Measurements from ENCODE around the gene S100B.

Gene S100B

GRCh38 chr21:46626536-46626935, 21.7 kb upstream of the S100B start:
- no peak overlapping the region for H3K27ac ChIP-seq (ENCODE audit: low read length)
- H3K9ac ChIP-seq (ENCODE audit: low read depth, low read length) = no peak overlapping the region
- no peaks in the 10 kb centered on the region for H3K4me1 ChIP-seq (ENCODE audit: insufficient read depth, low read length)
- H3K9me3 ChIP-seq (ENCODE audit: insufficient read depth, low read depth, low read length) = peaks cover 12% of the 10 kb centered on the region
- H3K4me3 ChIP-seq (ENCODE audit: low read length) = no peak overlapping the region
- H3K27me3 ChIP-seq (ENCODE audit: insufficient read depth, low read length) = no peaks in the 10 kb centered on the region
- H3K36me3 ChIP-seq (ENCODE audit: insufficient read depth, low read depth, low read length) = no peaks in the 10 kb centered on the region

GRCh38 chr21:46625759-46626158, 20.9 kb upstream of the S100B start:
- Histone ChIP-seq H3K9me3 (ENCODE audit: insufficient read depth, low read depth, low read length) (peaks cover 12% of the 10 kb centered on the region), H3K27ac (ENCODE audit: low read length) (no peak overlapping the region), H3K4me3 (ENCODE audit: low read length) (no peak overlapping the region), H3K9ac (ENCODE audit: low read depth, low read length) (no peak overlapping the region), H3K27me3 (ENCODE audit: insufficient read depth, low read length) (no peaks in the 10 kb centered on the region), H3K4me1 (ENCODE audit: insufficient read depth, low read length) (no peaks in the 10 kb centered on the region), H3K36me3 (ENCODE audit: insufficient read depth, low read depth, low read length) (no peaks in the 10 kb centered on the region)

- Histone ChIP-seq H3K4me1 (ENCODE audit: insufficient read depth, low read length) (peaks cover 3% of the 10 kb centered on the region; the same call in 1 of the 2 replicates), H3K9ac (ENCODE audit: low read depth, low read length) (no peak overlapping the region), H3K27me3 (ENCODE audit: insufficient read depth, low read length) (no peaks in the 10 kb centered on the region), H3K27ac (ENCODE audit: low read length) (no peak overlapping the region), H3K4me3 (ENCODE audit: low read length) (no peak overlapping the region), H3K9me3 (ENCODE audit: insufficient read depth, low read depth, low read length) (peaks cover 12% of the 10 kb centered on the region), H3K36me3 (ENCODE audit: insufficient read depth, low read depth, low read length) (no peaks in the 10 kb centered on the region)
Observed at GRCh38 chr21:46624050-46624449, 19.2 kb upstream of the S100B start.

- H3K27me3 ChIP-seq (ENCODE audit: insufficient read depth, low read length) = no peaks in the 10 kb centered on the region
- no peak overlapping the region for H3K4me3 ChIP-seq (ENCODE audit: low read length)
- no peak overlapping the region for H3K27ac ChIP-seq (ENCODE audit: low read length)
- no peak overlapping the region for H3K9ac ChIP-seq (ENCODE audit: low read depth, low read length)
- H3K4me1 ChIP-seq (ENCODE audit: insufficient read depth, low read length) = peaks cover 3% of the 10 kb centered on the region; the same call in 1 of the 2 replicates
- no peaks in the 10 kb centered on the region for H3K36me3 ChIP-seq (ENCODE audit: insufficient read depth, low read depth, low read length)
- H3K9me3 ChIP-seq (ENCODE audit: insufficient read depth, low read depth, low read length) = peaks cover 12% of the 10 kb centered on the region
Observed at GRCh38 chr21:46622226-46622625, 17.3 kb upstream of the S100B start.

GRCh38 chr21:46621457-46622182, 16.7 kb upstream of the S100B start:
- Histone ChIP-seq H3K4me1 (ENCODE audit: insufficient read depth, low read length) (peaks cover 3% of the 10 kb centered on the region; the same call in 1 of the 2 replicates), H3K36me3 (ENCODE audit: insufficient read depth, low read depth, low read length) (no peaks in the 10 kb centered on the region), H3K9me3 (ENCODE audit: insufficient read depth, low read depth, low read length) (peaks cover 12% of the 10 kb centered on the region), H3K9ac (ENCODE audit: low read depth, low read length) (no peak overlapping the region), H3K4me3 (ENCODE audit: low read length) (no peak overlapping the region), H3K27ac (ENCODE audit: low read length) (no peak overlapping the region), H3K27me3 (ENCODE audit: insufficient read depth, low read length) (no peaks in the 10 kb centered on the region)

- Histone ChIP-seq H3K9ac (ENCODE audit: low read depth, low read length) (no peak overlapping the region), H3K4me1 (ENCODE audit: insufficient read depth, low read length) (peaks cover 3% of the 10 kb centered on the region; the same call in 1 of the 2 replicates), H3K36me3 (ENCODE audit: insufficient read depth, low read depth, low read length) (no peaks in the 10 kb centered on the region), H3K4me3 (ENCODE audit: low read length) (no peak overlapping the region), H3K9me3 (ENCODE audit: insufficient read depth, low read depth, low read length) (peaks cover 9% of the 10 kb centered on the region), H3K27me3 (ENCODE audit: insufficient read depth, low read length) (no peaks in the 10 kb centered on the region), H3K27ac (ENCODE audit: low read length) (no peak overlapping the region)
Observed at GRCh38 chr21:46620846-46621245, 16.0 kb upstream of the S100B start.

GRCh38 chr21:46619846-46620245, 15.0 kb upstream of the S100B start:
- Histone ChIP-seq H3K36me3 (ENCODE audit: insufficient read depth, low read depth, low read length) (no peaks in the 10 kb centered on the region), H3K27ac (ENCODE audit: low read length) (no peak overlapping the region), H3K9me3 (ENCODE audit: insufficient read depth, low read depth, low read length) (no peaks in the 10 kb centered on the region; the same call in 1 of the 2 replicates), H3K27me3 (ENCODE audit: insufficient read depth, low read length) (no peaks in the 10 kb centered on the region), H3K9ac (ENCODE audit: low read depth, low read length) (no peak overlapping the region; the same call in 1 of the 2 replicates), H3K4me3 (ENCODE audit: low read length) (no peak overlapping the region), H3K4me1 (ENCODE audit: insufficient read depth, low read length) (peaks cover 3% of the 10 kb centered on the region; the same call in 1 of the 2 replicates)

GRCh38 chr21:46618738-46619379, 14.0 kb upstream of the S100B start:
- no peak overlapping the region for H3K9ac ChIP-seq (ENCODE audit: low read depth, low read length)
- H3K27ac ChIP-seq (ENCODE audit: low read length) = no peak overlapping the region
- H3K4me1 ChIP-seq (ENCODE audit: insufficient read depth, low read length) = peaks cover 3% of the 10 kb centered on the region; the same call in 1 of the 2 replicates
- H3K27me3 ChIP-seq (ENCODE audit: insufficient read depth, low read length) = no peaks in the 10 kb centered on the region
- no peak overlapping the region for H3K4me3 ChIP-seq (ENCODE audit: low read length)
- H3K36me3 ChIP-seq (ENCODE audit: insufficient read depth, low read depth, low read length) = no peaks in the 10 kb centered on the region
- no peaks in the 10 kb centered on the region for H3K9me3 ChIP-seq (ENCODE audit: insufficient read depth, low read depth, low read length)

- Histone ChIP-seq H3K27me3 (ENCODE audit: insufficient read depth, low read length) (no peaks in the 10 kb centered on the region), H3K9ac (ENCODE audit: low read depth, low read length) (no peak overlapping the region), H3K4me1 (ENCODE audit: insufficient read depth, low read length) (peaks cover 3% of the 10 kb centered on the region; the same call in 1 of the 2 replicates), H3K4me3 (ENCODE audit: low read length) (no peak overlapping the region), H3K36me3 (ENCODE audit: insufficient read depth, low read depth, low read length) (no peaks in the 10 kb centered on the region), H3K27ac (ENCODE audit: low read length) (no peak overlapping the region), H3K9me3 (ENCODE audit: insufficient read depth, low read depth, low read length) (no peaks in the 10 kb centered on the region)
Observed at GRCh38 chr21:46617267-46618051, 12.6 kb upstream of the S100B start.

GRCh38 chr21:46616656-46617055, 11.8 kb upstream of the S100B start:
- Histone ChIP-seq H3K9me3 (ENCODE audit: insufficient read depth, low read depth, low read length) (no peaks in the 10 kb centered on the region), H3K9ac (ENCODE audit: low read depth, low read length) (no peak overlapping the region), H3K4me1 (ENCODE audit: insufficient read depth, low read length) (peaks cover 3% of the 10 kb centered on the region; the same call in 1 of the 2 replicates), H3K36me3 (ENCODE audit: insufficient read depth, low read depth, low read length) (no peaks in the 10 kb centered on the region), H3K27ac (ENCODE audit: low read length) (no peak overlapping the region), H3K27me3 (ENCODE audit: insufficient read depth, low read length) (no peaks in the 10 kb centered on the region), H3K4me3 (ENCODE audit: low read length) (no peak overlapping the region)

- Histone ChIP-seq H3K27ac (ENCODE audit: low read length) (no peak overlapping the region), H3K36me3 (ENCODE audit: insufficient read depth, low read depth, low read length) (no peaks in the 10 kb centered on the region), H3K9me3 (ENCODE audit: insufficient read depth, low read depth, low read length) (no peaks in the 10 kb centered on the region), H3K4me1 (ENCODE audit: insufficient read depth, low read length) (peaks cover 3% of the 10 kb centered on the region; the same call in 1 of the 2 replicates), H3K27me3 (ENCODE audit: insufficient read depth, low read length) (no peaks in the 10 kb centered on the region), H3K9ac (ENCODE audit: low read depth, low read length) (no peak overlapping the region), H3K4me3 (ENCODE audit: low read length) (no peak overlapping the region)
Observed at GRCh38 chr21:46616050-46616449, 11.2 kb upstream of the S100B start.
